Stimulated activated CD4-positive, alpha-beta T cell treated with anti-CD3 and anti-CD28 coated beads, Interleukin-1b, Interleukin-23, amount 100 ng/mL, for 48 hours (primary cell): Measurements from ENCODE around the gene PSPC1.
"Not testable (repeated sequence)": the region's sequence is repeated elsewhere in the genome, so short reads cannot be mapped to it uniquely, and the experiment has no call there.

ENCODE experiments used
- DNase-seq: peaks from one replicate; pipeline ENCODE4 v3.0.0-alpha.2; 2020

PSPC1 gene

DNA sequence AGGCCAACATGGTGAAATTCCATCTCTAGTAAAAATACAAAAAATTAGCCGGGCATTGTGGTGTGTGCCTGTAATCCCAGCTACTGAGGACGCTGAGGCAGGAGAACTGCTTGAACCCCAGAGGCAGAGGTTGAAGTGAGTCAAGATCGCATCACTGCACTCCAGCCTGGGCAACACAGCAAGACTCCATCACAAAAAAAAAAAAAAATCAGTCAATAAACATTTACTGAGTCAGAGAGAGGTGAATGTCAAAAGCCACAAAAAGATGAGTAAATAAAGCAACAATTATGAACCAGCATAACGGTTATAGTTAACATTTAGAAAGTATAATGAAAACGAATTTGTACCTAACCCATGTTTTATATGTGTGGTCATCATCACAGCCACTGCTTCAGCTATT lies 23.1 kb downstream of the PSPC1 start:
- no peak for DNase-seq

DNA sequence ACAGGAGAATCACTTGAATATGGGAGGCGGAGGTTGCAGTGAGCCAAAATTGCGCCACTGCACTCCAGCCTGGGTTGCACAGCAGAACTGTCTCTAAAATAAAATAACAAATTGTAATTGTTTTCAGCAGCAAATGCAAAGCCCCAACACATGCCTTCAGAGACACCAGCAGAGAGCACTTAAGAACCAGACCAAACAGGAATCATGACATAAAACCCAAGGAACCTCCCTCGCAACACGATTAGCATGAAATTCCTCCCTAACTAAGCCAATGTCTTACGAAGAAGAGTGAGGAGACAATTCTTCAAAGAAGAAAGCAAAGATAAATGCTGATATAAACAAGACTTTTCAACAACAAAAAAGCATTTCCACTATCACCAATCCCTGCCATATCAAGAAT lies 40.1 kb downstream of the PSPC1 start:
- DNase-seq, result no peak

DNA sequence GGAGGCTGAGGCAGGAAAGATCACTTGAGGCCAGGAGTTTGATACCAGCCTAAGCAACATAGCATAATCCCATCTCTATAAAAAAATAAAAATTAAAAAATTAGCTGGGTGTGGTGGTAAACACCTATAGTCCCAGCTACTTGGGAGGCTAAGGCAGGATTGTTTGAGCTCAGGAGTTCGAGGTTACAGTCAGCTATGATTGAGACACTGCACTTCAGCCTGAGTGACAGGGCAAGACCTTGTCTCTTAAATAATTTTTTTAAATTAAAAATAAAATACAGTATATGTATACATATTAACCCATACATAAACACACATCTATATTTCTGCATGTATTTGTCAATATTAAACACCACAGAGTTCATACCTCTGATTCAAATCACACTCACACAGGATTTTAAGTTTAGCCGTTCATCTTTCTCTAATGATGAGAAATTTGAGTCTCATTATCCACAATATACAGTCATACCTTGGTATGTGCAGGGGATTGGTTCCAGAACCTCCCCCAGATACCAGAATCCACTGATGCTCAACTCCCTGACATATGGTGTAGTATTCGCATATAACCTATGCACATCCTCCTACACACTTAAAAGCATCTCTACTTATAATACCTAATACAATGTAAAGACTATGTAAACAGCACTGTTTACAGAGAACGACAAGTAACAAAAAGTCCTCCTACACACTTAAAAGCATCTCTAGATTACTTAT lies 44.7 kb downstream of the PSPC1 start:
- no peak for DNase-seq

DNA sequence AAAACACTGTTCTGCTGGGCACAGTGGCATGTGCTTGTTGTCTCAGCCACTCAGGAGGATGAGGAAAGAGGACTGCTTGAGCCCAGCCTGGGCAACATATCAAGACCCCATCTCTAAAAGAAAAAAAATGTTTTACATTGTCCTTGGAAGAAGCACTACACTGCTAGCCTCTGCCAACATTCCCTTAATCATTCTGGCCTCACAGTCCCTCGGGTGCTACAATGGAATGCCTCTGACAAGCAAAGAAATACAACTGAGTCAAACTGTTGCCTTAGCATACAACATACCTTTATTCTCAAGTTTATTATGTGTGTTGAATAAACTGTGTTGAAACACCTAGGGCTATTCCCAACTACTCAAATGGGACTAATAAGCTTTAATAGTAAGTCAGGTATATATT lies 56.1 kb downstream of the PSPC1 start:
- DNase-seq, result no peak

DNA sequence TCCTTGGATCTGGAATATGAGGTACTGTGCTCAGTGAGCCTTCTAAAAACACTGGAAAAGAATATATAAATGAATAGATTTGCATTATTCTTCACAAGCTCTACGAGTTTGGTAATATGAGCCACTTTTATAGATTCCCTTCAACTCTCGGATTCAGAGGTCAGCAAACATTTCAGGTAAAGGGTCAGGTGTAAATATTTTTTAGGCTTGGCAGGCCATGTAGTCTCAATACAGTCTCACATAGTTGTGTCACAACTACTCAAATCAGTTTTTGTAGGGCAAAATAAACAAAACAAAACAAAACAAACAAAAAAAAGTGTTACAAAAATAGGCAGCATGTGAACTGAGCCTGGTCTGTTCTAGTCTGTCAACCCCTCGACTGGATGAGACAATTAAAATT lies 57.4 kb downstream of the PSPC1 start:
- no peak for DNase-seq

DNA sequence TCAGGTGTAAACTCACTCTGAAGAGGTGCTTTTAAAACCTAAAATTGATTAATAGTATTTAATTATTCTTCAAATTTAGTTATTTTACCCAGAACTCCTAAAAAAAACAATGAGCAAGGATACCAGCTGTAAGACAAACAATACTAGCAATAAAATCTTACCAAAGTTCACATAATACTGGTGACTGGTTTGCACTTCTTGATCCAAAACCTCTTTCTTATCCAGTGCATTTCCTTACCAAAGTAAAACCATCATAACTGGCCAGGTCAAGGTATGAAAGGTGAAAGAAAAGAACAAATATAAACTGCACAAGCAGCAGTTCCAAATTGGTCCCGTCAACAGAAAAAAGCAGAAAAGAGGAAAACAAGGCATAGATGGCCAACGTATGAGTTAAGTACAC lies 62.7 kb downstream of the PSPC1 start:
- no peak for DNase-seq

DNA sequence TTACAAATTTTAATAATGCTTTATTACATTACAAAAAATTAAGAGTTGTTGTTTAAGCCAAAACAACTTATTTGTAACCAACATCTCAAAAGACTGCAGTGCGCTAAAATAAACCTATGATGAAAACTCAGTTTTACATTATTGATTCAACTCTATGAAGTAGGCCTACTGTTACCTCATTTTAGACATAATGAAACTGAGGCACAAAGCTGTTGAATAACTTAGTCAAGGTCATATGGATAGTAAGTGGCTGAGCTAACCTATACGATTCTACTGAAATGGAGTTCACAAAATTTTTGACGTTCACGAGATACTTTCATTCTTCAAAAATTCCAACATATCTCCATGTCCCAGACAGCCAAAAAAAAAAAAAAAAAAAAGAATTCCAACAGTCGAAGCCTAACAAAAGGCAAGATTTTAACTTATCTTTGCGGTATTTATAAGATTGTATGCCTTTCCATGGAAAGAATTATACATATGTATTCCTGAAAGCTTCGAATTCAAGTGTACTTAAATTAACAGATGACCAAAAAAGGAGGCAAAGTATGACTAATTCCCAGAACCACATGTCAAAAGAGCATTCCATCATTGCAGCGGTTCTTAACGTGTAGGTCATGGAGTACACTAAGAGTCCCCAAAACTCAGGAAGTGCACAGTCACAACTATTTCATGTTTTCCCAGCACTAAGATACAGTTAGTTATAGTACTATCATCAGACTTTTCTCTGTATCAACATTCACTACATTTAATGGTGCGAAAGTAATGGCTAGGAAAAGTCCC lies 69.4 kb downstream of the PSPC1 start:
- DNase-seq, result no peak

DNA sequence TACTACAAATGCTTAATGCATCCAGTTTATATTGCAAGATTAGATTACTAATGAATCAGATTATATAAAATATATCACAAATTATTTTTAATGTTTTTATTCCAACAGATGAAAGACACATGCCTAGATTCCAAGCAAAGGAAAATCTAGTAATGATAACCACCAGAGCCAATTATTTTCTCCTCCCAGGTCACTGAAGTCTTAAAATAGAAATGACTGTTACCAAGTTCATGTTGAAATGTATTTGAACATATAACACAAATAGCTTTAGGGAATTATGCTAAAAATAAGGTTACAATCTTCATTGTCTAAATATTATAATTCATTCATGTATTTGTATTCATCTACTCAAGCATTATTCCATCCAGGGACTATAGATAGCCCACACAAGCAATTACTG lies 73.0 kb downstream of the PSPC1 start:
- not testable (repeated sequence) for DNase-seq

DNA sequence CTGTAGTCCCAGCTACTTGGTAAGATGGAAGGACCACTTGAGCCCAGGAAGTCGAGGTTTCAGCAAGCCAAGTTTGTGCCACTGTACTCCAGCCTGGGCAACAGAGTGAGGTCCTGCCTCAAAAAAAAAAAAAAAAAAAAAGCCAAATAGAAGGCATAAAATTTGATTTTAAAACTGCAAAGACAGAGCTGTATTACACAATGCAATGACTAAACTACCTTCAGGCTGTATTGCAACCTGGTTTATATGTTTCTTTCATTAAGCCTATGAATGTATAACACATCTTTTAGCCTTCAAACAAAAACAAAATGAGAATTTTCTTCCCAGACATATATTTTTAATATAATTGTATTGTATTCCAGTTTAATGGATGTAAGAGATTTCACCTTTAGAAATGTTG lies 73.7 kb downstream of the PSPC1 start:
- DNase-seq, result not testable (repeated sequence)

DNA sequence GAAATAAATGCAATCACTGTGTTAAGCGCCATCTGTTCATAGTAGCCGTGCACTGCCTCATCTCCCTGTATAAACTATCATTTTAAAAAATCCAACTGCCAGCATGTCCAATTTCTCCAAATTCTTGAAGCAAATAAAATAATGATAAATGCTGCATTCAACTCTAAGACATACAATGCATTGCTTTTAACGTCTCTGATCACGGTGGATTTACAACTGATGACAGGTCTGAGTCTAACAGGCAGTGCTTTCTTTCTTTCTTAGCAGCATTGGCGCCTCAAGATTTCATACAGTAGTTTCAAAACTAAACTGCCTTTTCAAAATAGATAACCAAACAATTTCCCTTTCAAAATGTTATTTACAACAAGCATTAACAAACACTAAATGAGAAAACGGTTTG lies 78.5 kb downstream of the PSPC1 start:
- DNase-seq, result not testable (repeated sequence)

DNA sequence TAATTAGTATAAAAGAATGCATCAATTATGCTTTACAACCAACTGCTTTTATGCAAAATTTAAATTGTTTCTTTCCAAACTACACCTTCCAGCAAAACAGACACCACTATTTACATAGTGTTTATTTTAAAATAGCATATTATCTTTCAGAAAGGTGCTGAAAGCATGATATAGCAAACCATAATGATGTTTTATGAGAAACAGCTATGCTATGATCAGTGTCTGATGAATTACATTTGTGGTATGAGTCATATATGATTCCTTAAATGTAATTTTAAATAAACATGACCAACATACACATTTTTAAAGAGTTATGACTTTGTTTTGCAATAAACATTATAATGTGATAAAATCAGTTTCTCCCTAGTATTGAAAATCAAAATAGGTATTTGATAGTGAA lies 81.1 kb downstream of the PSPC1 start:
- not testable (repeated sequence) for DNase-seq

DNA sequence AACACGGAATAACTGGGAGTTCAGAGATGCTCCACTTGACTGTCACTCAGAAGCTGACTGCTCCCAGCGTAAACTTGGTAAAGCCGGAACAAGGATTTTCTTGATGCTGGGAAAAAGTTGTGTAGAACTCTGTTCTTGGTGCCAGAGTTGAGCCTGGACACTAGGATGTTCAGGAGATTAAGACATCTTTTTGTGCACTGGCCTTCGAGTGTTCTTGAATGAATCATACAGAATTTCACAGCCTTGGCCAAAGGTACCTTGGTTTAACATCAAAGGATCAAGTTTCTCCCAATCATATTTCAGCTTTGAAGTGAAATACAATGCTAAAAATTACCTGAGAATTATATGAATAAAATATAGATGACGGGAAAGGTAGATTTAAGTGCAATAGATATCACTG lies 81.8 kb downstream of the PSPC1 start:
- DNase-seq, result not testable (repeated sequence)

DNA sequence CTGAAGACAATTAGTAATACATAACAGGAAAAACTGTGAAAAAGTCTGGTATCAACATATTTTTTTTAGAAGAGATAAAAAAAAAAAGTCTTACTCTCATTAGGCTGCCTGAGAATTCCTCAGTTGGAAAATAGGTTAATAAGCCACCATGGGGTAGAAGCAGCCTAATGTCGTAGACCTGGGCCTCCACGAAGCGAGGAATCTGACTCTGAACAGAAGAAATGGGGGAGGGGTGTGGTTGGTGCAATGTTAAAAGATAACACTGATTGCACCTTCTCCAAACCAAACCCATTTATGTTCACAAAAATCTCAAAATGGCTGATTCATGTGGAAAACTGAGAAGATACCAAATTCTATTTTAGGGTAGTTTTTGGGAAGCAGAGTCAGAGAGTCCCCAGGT lies 86.9 kb downstream of the PSPC1 start:
- DNase-seq, result no peak

DNA sequence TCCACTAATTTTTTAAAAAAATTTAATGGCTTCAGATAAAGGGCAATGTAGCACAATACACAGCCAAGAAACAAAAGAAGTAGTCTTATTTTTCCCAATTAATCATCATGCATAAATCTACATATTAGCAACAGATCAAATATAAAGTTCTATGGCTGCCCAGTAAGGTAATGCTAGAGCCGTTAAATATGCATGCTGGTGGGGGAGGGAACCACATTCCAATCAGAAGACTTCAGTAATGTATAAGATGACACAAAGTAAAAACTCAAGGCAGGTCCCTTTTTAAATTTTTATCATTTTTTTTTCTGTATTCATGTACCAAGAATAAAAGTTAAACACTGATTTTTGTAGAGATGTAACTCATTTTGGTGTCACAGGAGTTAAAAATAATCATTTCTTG lies 87.3 kb downstream of the PSPC1 start:
- DNase-seq, result no peak

DNA sequence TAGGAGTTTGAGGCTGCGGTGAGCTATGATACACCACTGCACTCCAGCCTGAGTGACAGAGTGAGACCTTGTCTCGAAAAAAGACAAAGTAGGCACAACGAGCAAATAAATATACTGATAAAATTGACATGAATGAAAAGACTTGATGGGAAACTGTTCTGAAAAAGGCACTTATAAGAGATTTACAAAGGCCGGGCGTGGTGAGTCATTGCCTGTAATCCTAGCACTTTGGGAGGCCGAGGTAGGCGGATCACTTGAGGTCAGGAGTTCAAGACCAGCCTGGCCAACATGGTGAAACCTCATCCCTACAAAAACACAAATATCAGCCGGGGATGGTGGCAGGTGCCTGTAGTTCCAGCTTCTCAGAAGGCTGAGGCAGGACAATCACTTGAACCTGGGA lies 91.3 kb downstream of the PSPC1 start:
- DNase-seq, result not testable (repeated sequence)

DNA sequence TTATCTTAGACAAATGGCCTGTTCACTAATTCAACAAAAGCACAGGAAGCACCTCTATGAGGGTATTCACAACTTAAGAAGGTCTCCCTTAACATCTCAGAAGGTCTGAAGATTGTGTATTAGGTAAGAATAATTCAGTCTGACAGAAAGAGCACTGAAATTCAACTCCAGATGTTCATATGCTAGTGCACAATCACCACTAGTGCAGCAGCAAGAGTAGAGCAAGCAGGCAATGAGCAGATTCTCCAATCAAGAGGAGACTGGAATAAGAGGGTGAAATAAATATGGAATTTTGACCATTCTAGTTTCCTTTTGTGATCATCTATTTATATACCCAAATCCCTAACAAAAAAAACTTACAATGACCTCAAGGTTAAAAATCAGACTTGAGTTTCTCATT lies 97.3 kb downstream of the PSPC1 start:
- DNase-seq, result no peak

DNA sequence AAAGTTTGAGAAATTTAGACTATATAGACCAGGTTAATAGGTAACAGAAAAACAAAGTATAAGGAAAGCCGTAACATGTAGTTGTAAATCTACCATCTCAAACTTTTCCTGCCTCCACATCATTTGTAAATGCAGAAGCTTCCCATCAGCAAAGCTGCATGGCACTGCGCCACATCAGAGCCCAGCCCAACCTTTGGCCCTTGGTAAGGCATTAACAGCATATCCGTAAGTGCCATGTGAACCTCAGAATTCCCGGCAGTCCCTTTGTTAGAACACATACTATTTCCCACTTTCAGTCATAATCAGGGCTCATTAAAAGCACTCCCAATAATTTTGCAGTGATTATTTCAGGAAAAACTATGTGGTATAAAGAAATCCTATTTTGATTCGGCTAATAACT lies 97.7 kb downstream of the PSPC1 start:
- no peak for DNase-seq

DNA sequence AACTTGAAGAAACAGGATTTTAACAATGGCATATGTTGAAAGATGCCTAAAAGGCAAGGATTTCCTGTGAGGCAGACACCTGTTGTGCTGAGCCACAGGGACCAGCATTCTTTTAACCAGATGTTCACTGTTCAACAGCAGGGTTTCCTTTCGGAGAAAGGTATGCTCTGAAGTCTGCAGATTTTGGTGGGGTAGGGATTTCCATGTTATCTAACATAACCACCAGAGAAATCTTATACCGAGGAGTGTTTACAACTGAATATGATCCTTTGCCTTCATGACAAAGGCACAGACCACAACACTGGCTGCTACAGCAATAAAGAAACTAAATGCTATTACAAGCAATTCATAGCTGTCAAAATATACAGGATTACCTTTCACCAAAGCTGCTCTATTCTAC lies 101.2 kb downstream of the PSPC1 start:
- DNase-seq, result no peak

DNA sequence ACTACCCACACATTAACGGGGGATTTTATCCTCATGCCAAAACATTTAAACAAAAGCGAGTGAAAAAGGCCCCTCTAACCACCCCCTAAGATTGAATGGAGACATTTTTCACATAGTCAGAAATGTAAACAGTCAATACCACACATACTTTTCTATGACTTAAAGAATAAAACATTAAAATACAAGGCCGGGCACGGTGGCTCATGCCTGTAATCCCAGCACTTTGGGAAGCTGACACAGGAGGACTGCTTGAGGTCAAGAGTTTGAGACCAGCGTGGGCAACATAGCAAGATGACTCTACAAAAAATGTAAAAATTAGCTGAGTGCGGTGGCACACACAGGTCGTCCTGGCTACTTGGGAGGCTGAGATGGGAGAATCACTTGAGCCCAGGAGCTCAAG lies 102.0 kb downstream of the PSPC1 start:
- DNase-seq, result no peak

DNA sequence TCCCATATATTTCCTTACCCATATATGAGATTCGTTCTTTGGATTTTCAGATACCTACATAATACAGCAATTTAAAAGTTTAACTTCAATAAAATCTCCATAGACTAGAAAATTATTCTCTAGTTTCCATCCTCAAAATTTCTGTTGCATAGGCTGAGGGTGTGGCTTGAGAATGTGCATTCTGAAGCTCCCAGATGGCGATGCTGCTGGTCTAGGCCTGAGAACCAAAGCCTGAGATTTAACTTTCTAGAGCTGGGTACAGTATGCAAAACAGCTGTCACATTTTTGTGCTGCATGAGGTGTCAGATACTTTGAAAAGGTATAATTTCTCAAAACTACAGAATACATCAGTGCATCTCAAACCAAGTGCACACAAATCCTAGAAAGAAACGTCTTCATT lies 106.6 kb downstream of the PSPC1 start:
- no peak for DNase-seq

DNA sequence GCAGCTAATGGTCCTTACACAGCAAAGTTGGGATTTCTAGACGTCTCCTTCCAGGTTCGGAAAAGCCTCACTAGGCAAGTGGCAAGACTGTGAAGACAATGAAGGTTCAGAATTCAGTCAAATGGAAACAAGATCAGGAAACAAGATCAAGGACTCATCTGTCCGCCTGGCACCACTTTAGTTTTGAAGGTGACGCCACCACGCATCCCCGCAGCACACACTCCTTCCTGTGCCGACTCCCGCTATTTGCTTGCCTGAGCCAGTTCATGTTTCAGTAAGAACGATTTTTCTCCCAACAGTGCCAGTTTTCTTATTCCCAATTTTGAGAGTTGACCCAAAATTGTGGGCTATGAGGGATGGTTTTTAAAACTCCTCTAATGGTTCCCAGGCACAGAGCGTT lies 107.8 kb downstream of the PSPC1 start:
- DNase-seq, result no peak

DNA sequence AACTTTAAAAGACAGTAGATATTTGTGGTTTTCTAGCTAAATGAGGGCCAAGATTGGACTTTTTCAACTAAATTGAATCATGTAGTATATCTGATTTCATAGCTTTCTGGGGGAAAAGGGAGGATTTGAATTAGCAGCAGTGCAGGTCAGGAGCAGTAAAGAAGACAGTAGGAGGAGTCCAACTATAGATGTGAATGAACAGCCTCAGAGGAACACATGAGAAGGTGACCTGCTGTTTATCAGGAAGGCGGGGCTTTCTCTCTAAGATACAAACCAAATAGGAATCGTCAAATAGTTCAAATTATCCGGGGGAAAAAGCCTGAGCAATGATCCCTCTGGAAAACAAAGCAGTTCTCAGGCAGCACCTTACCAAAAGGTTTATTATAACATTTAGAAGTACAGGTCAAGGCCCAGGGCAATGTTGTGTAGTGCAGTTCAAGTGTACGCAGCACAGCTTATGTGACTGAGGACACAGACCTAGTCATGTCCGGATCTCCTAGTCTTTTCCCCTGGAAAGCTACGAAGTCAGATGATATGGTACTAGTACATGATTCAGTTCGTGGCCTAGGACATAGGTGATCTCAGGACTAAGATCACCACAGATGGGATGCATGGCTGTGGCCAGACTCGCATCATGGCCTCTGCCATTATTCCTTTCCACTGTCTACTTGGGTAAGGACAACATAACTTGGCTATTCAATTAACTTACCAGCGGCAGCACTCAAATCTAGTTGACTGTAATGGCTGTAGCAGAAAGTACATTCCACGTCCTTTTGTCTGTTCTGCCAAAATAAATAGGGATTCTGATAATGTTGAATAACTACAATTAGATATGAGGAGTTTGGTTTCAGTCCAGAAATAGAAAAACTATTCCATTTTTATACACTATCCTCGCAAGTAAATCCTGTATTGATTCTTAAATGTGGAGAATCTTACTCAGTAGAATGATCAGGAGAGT lies 109.0 kb downstream of the PSPC1 start:
- no peak for DNase-seq

DNA sequence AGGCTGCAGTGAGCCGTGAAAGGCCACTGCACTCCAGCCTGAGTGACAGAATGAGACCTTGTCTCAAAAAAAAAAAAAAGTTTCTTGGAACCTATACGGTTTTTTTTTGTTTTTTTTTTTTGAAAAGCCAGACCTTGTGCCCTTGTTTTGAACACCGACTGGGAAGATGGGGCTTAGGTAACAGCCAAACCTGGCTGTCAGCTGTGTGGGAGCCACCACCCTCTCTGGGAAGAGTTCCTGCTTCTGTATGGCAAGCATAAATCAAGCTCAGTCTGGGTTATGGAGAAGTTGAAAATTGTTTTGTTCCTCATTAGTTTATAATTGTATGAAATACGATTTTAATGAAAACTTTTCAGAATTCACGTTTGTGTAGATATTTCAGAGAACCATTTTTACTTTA lies 109.8 kb downstream of the PSPC1 start:
- DNase-seq, result no peak

DNA sequence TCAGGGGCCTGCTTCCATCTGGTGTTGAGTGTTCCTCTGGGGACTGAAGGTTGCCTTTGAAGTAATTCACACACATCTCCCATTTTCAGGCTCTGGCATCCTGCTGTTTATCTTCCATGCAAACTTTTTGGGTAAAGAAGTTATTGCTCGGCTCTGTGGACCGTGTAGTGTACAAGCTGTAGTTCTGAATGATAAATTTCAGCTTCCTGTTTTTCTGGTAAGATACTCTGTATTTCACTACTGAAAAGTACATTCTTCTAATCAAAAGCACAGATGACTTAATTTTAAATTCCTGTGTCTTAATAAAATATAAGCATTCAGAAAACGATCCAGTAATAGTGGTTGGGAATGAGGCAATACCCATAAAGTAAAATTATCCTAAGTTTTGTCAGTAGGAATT lies 112.6 kb downstream of the PSPC1 start:
- DNase-seq, result no peak
